WTC11 (cell line): Measurements from ENCODE around the gene TRMT2B. TPM values are rescaled to one million over a fixed set of nuclear protein-coding genes. Genes with fewer than 3 reads are reported as not detected.

Source experiments
- ATAC-seq: fragments of 200-7000 bp; cut with Tn5 transposase; 2 replicates; pipeline ENCODE4 v1.10.0; 2021; ENCODE audit warnings: mild to moderate bottlenecking, moderate library complexity
- CTCF ChIA-PET: fragments of 300-600 bp; sonication (Branson Sonifier 250); formaldehyde crosslinking; loops from one replicate; lab custom pipeline; 2021; ENCODE audit warnings: antibody characterized with exemption; lab: Charles Lee
- POLR2A ChIA-PET: fragments of 350-600 bp; sonication (Branson Sonifier 250); formaldehyde crosslinking; loops from one replicate; lab custom pipeline; 2021; ENCODE audit warnings: antibody characterized with exemption; lab: Charles Lee
- DNase-seq: peaks from one replicate; pipeline ENCODE4 v3.0.0; 2021; ENCODE audit warnings: low spot score
- H3K27ac Mint-ChIP-seq: 2 replicates; pipeline ENCODE4 v1.8.0; 2021; ENCODE audit warnings: mixed read lengths
- H3K27me3 Mint-ChIP-seq: 2 replicates; pipeline ENCODE4 v1.8.0; 2021; ENCODE audit warnings: low read depth, mild to moderate bottlenecking, moderate library complexity, mixed read lengths
- H3K36me3 Mint-ChIP-seq: 2 replicates; pipeline ENCODE4 v1.8.0; 2021; ENCODE audit warnings: mixed read lengths
- H3K4me1 Mint-ChIP-seq: 2 replicates; pipeline ENCODE4 v1.8.0; 2022; ENCODE audit warnings: mixed read lengths
- H3K4me3 Mint-ChIP-seq: 2 replicates; pipeline ENCODE4 v1.8.0; 2021; ENCODE audit warnings: mild to moderate bottlenecking, moderate library complexity, mixed read lengths
- H3K9me3 Mint-ChIP-seq: 2 replicates; pipeline ENCODE4 v1.8.0; 2021; ENCODE audit warnings: mixed read lengths
- HMGA2 ChIP-seq: fragments of 250-450 bp; sonication (Bioruptor Pico); IDR thresholded peaks from 2 replicates; pipeline ENCODE4 v1.4.0; 2021; ENCODE audit warnings: mild to moderate bottlenecking, moderate library complexity
- ZNF263 ChIP-seq: sonication (generic); formaldehyde crosslinking; IDR thresholded peaks from 2 replicates; pipeline ENCODE4 v1.8.1; 2022; ENCODE audit warnings: low read depth, mild to moderate bottlenecking, moderate library complexity, missing genetic modification reagents
- total RNA-seq: library from RNA; stranded (reverse); gene quantifications from 3 replicates; pipeline ENCODE4 v1.2.3, GENCODE V29; 2021

TRMT2B gene
- total RNA-seq, 1 experiment from 2014 or later, result 14.3 TPM

DNA sequence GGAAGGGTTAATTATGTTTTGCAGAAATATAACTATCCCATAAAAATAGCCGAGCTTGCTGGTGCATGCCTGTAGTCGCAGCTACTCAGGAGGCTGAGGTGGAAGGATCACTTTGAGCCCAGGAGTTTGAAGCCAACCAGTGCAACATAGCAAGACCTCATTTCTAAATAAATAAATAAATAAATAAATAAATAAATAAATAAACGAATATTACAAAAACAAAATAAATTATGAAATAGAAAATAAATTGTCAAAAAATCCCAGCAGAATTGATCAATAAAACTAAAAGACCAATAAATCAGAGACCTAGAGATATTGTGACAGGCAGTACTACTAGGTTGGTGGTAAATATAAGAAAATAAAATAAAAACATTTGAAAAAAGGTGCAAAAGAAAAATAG lies 89.1 kb downstream of the TRMT2B start:
- no peaks in the 10 kb centered on the region for H3K36me3 Mint-ChIP-seq
- ChIA-PET CTCF (no interaction called here), POLR2A (no interaction called here)
- H3K27me3 Mint-ChIP-seq, result no peaks in the 10 kb centered on the region
- no peak overlapping the region for H3K4me3 Mint-ChIP-seq
- no peak overlapping the region for H3K27ac Mint-ChIP-seq
- ATAC-seq (no peak), DNase-seq (no peak)
- H3K4me1 Mint-ChIP-seq, result no peaks in the 10 kb centered on the region
- H3K9me3 Mint-ChIP-seq, result no peaks in the 10 kb centered on the region
- TF ChIP-seq ZNF263 (no peak), HMGA2 (CRISPR knock-in tag) (0 out of 2 replicates have a peak, but pooled peaks have one; percentile 7)

Other genes starting within 250 kb of the TRMT2B start
- 29.8 to 30.3 TPM (median 30.2 TPM) in 3 replicates for gene CSTF2, start 231.7 kb downstream of the TRMT2B start, total RNA-seq
- gene NOX1, start 177.8 kb downstream of the TRMT2B start, total RNA-seq, result not detected in 3 replicates
- 1.1 to 1.3 TPM (median 1.2 TPM) in 3 replicates for gene XKRX, start 123.2 kb downstream of the TRMT2B start, total RNA-seq
- gene ARL13A, start 82.4 kb downstream of the TRMT2B start, total RNA-seq, result not detected in 3 replicates
- 3.9 to 4.2 TPM (median 3.9 TPM) in 3 replicates for gene TMEM35A, start 26.8 kb upstream of the TRMT2B start, total RNA-seq
- 18.1 to 20.1 TPM (median 19.5 TPM) in 3 replicates for gene CENPI, start 46.1 kb upstream of the TRMT2B start, total RNA-seq
- gene DRP2, start 167.7 kb upstream of the TRMT2B start, total RNA-seq, result 0.30 to 0.52 TPM (median 0.39 TPM) in 3 replicates
- gene TAF7L, start 239.2 kb upstream of the TRMT2B start, total RNA-seq, result 0.11 to 0.17 TPM in 2 of 3 replicates, not detected in the other